ENCODE results near the gene ZNF777. TPM values are rescaled to one million over a fixed set of nuclear protein-coding genes. Genes with fewer than 3 reads are reported as not detected.
"Not testable (repeated sequence)": the region's sequence is repeated elsewhere in the genome, so short reads cannot be mapped to it uniquely, and the experiment has no call there.

ZNF777 gene
- total RNA-seq, 2 donors from 2014 or later, result 9.7 to 11.1 TPM

DNA sequence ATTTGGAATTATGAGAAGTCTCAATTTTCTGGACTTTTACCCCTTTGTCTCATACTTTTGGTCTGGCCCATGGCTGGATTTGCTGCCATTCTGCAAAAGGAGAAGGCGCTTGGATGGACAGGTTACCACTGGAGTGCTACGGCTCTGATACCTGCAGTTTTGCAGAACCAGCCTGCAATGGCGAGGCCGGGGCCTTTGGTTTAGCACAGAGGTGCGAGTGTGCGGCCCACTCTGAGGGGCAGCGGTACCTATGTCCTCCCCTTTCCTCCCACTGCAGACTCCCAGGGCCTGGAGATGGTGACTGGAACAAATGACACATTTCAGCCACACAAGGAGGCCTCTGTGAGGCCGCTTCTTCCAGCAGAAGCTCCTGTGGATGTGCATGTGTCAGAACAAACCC, 11.9 kb downstream of the ZNF777 start:
- Histone ChIP-seq H3K27me3 (ENCODE audit: control insufficient read depth, insufficient read depth, low read length, poor library complexity, severe bottlenecking) (no peaks in the 10 kb centered on the region), H3K9me3 (ENCODE audit: control insufficient read depth, low read length) (no peaks in the 10 kb centered on the region), H3K27ac (ENCODE audit: low read depth, low read length) (no peak overlapping the region), H3K36me3 (ENCODE audit: control insufficient read depth, insufficient read depth, low read length) (peaks cover 66% of the 10 kb centered on the region), H3K4me1 (ENCODE audit: control insufficient read depth, insufficient read depth, low read length) (no peaks in the 10 kb centered on the region), H3K9ac (ENCODE audit: extremely low read depth, low read length, poor library complexity, severe bottlenecking) (no peak overlapping the region), H3K4me3 (ENCODE audit: low read length) (no peak overlapping the region)
- TF ChIP-seq, protein P1, sequence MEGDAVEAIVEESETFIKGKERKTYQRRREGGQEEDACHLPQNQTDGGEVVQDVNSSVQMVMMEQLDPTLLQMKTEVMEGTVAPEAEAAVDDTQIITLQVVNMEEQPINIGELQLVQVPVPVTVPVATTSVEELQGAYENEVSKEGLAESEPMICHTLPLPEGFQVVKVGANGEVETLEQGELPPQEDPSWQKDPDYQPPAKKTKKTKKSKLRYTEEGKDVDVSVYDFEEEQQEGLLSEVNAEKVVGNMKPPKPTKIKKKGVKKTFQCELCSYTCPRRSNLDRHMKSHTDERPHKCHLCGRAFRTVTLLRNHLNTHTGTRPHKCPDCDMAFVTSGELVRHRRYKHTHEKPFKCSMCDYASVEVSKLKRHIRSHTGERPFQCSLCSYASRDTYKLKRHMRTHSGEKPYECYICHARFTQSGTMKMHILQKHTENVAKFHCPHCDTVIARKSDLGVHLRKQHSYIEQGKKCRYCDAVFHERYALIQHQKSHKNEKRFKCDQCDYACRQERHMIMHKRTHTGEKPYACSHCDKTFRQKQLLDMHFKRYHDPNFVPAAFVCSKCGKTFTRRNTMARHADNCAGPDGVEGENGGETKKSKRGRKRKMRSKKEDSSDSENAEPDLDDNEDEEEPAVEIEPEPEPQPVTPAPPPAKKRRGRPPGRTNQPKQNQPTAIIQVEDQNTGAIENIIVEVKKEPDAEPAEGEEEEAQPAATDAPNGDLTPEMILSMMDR (conservative IDR thresholded peaks at IDR 0.05), result no peak
- Mint-ChIP-seq H3K27ac (no peak overlapping the region), H3K9me3 (no peaks in the 10 kb centered on the region), H3K4me3 (no peak overlapping the region), H3K36me3 (ENCODE audit: low read depth) (peaks cover 60% of the 10 kb centered on the region), H3K27me3 (ENCODE audit: insufficient read depth) (no peaks in the 10 kb centered on the region), H3K4me1 (no peaks in the 10 kb centered on the region)
- DNase-seq, result peak; percentile 20
- 86 to 100% methylated on average over 1 to 8 of the region's 8 CpGs for WGBS, 2 experiments (ENCODE audit: insufficient coverage in 1 of 2, insufficient read length in 1 of 2)

DNA sequence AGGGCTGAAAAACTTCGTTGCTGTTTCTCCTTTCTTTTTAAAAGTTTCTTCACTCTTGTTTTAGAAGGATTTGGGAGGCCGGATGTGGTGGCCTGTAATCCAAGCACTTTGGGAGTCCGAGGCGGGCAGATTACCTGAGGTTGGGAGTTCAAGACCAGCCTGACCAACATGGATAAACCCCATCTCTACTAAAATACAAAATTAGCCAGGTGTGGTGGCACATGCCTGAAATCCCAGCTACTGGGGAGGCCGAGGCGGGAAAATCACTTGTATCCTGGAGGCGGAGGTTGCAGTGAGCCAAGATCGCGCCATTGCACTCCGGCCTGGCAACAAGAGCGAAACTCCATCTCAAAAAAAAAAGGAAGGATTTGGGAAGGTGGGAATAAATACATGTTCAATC, 14.8 kb downstream of the ZNF777 start:
- H3K4me1 Mint-ChIP-seq; H3K9ac ChIP-seq (ENCODE audit: extremely low read depth, low read length, poor library complexity, severe bottlenecking); H3K27ac Mint-ChIP-seq; H3K4me3 ChIP-seq (ENCODE audit: low read length); H3K27me3 ChIP-seq (ENCODE audit: control insufficient read depth, insufficient read depth, low read length, poor library complexity, severe bottlenecking); H3K9me3 Mint-ChIP-seq; H3K27ac ChIP-seq (ENCODE audit: low read depth, low read length); H3K4me3 Mint-ChIP-seq; H3K4me1 ChIP-seq (ENCODE audit: control insufficient read depth, insufficient read depth, low read length); H3K27me3 Mint-ChIP-seq (ENCODE audit: insufficient read depth); H3K9me3 ChIP-seq (ENCODE audit: control insufficient read depth, low read length): not testable (repeated sequence)
- WGBS, 2 experiments (ENCODE audit: insufficient coverage in 1 of 2, insufficient read length in 1 of 2), result 94 to 96% methylated on average over 6 to 11 of the region's 11 CpGs
- peaks cover 50% of the 10 kb centered on the region for H3K36me3 ChIP-seq (ENCODE audit: control insufficient read depth, insufficient read depth, low read length)
- peaks cover 54% of the 10 kb centered on the region for H3K36me3 Mint-ChIP-seq (ENCODE audit: low read depth)
- DNase-seq, result peak; percentile 8

DNA sequence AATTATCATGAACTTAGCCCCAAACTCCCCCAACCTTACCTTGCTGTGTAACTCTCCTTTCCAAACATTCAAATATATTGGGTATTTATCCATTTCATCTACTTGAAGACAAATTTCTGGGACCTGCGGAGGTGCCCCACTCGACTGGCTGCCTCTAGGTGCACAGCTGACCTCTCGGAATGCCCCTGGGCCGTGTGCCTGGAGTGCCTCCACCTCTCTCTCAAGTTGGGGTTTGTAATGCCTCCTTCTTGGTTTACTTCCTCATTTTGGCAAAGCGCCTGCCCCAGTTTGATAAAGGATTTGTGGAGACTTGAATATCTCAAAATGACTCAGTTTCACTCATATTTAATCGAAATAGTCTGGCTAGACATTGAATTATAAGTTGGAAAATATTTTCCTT, 16.6 kb downstream of the ZNF777 start:
- Histone ChIP-seq H3K4me1 (ENCODE audit: control insufficient read depth, insufficient read depth, low read length) (no peaks in the 10 kb centered on the region), H3K27ac (ENCODE audit: low read depth, low read length) (no peak overlapping the region), H3K27me3 (ENCODE audit: control insufficient read depth, insufficient read depth, low read length, poor library complexity, severe bottlenecking) (no peaks in the 10 kb centered on the region), H3K9ac (ENCODE audit: extremely low read depth, low read length, poor library complexity, severe bottlenecking) (no peak overlapping the region), H3K4me3 (ENCODE audit: low read length) (no peak overlapping the region), H3K9me3 (ENCODE audit: control insufficient read depth, low read length) (no peaks in the 10 kb centered on the region), H3K36me3 (ENCODE audit: control insufficient read depth, insufficient read depth, low read length) (peaks cover 40% of the 10 kb centered on the region)
- H3K9me3 Mint-ChIP-seq, result no peaks in the 10 kb centered on the region
- H3K4me1 Mint-ChIP-seq, result no peaks in the 10 kb centered on the region
- TF ChIP-seq, protein P1 (conservative IDR thresholded peaks at IDR 0.05), result no peak
- H3K36me3 Mint-ChIP-seq (ENCODE audit: low read depth), result peaks cover 37% of the 10 kb centered on the region
- H3K27ac Mint-ChIP-seq, result no peak overlapping the region
- no peaks in the 10 kb centered on the region for H3K27me3 Mint-ChIP-seq (ENCODE audit: insufficient read depth)
- no peak overlapping the region for H3K4me3 Mint-ChIP-seq
- peak; percentile 17 for DNase-seq
- 88 to 96% methylated on average over 3 to 6 of the region's 6 CpGs for WGBS, 2 experiments (ENCODE audit: insufficient coverage in 1 of 2, insufficient read length in 1 of 2)

DNA sequence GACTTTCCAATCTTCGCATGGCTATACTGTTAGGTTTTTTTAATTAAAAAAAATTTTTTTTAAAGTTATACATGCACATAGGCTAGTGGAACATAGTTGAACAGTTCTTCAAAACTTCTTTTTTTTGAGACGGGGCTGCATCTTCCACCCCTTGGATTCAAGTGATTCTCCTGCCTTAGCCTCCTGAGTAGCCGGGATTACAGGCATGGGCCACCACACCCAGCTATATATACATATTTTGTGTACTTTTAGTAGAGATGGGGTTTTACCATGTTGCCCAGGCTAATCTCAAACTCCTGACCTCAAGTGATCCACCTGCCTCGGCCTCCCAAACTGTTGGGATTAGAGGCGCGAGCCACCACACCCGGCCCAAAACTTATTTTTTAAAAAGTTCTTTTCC, 17.3 kb downstream of the ZNF777 start:
- Mint-ChIP-seq H3K27ac (no peak overlapping the region), H3K27me3 (ENCODE audit: insufficient read depth) (no peaks in the 10 kb centered on the region), H3K4me1 (no peaks in the 10 kb centered on the region), H3K9me3 (no peaks in the 10 kb centered on the region), H3K4me3 (no peak overlapping the region), H3K36me3 (ENCODE audit: low read depth) (peaks cover 32% of the 10 kb centered on the region)
- WGBS, 2 experiments (ENCODE audit: insufficient coverage in 1 of 2, insufficient read length in 1 of 2), result 94 to 98% methylated on average over 4 to 7 of the region's 7 CpGs
- H3K9me3 ChIP-seq (ENCODE audit: control insufficient read depth, low read length), result no peaks in the 10 kb centered on the region
- no peak overlapping the region for H3K9ac ChIP-seq (ENCODE audit: extremely low read depth, low read length, poor library complexity, severe bottlenecking)
- DNase-seq, result peak; percentile 6
- TF ChIP-seq, protein P1 (conservative IDR thresholded peaks at IDR 0.05), result no peak
- H3K27ac ChIP-seq (ENCODE audit: low read depth, low read length), result no peak overlapping the region
- no peaks in the 10 kb centered on the region for H3K27me3 ChIP-seq (ENCODE audit: control insufficient read depth, insufficient read depth, low read length, poor library complexity, severe bottlenecking)
- H3K4me3 ChIP-seq (ENCODE audit: low read length), result no peak overlapping the region
- peaks cover 35% of the 10 kb centered on the region for H3K36me3 ChIP-seq (ENCODE audit: control insufficient read depth, insufficient read depth, low read length)
- H3K4me1 ChIP-seq (ENCODE audit: control insufficient read depth, insufficient read depth, low read length), result no peaks in the 10 kb centered on the region
